GM18526 (cell line): ENCODE measurements around the gene PROM2.

Experiments
- POLR2A ChIP-seq: IDR thresholded peaks from 3 replicates; pipeline ENCODE4 v1.6.1; 2011; ENCODE audit not compliant: insufficient read length; ENCODE audit errors: extremely low read depth

PROM2 gene

GRCh38 chr2:95267458-95268210, 6.6 kb upstream of the PROM2 start:
- TF ChIP-seq POLR2A = no peak

- TF ChIP-seq POLR2A = no peak
Measured at GRCh38 chr2:95268211-95269035, 5.8 kb upstream of the PROM2 start.

- no peak for TF ChIP-seq POLR2A
Measured at GRCh38 chr2:95269036-95269680, 5.1 kb upstream of the PROM2 start.

- TF ChIP-seq POLR2A = no peak
Measured at GRCh38 chr2:95270541-95271081, 3.6 kb upstream of the PROM2 start.

GRCh38 chr2:95271381-95271971, 2.8 kb upstream of the PROM2 start:
- no peak for TF ChIP-seq POLR2A

GRCh38 chr2:95272299-95272751, 1.9 kb upstream of the PROM2 start:
- no peak for TF ChIP-seq POLR2A

GRCh38 chr2:95272781-95273180, 1.5 kb upstream of the PROM2 start:
- no peak for TF ChIP-seq POLR2A

GRCh38 chr2:95273566-95274290, 521 bp upstream of the PROM2 start:
- no peak for TF ChIP-seq POLR2A

GRCh38 chr2:95275151-95275515, 884 bp downstream of the PROM2 start:
- no peak for TF ChIP-seq POLR2A

- TF ChIP-seq POLR2A = no peak
Measured at GRCh38 chr2:95275601-95276243, 1.5 kb downstream of the PROM2 start.

- no peak for TF ChIP-seq POLR2A
Measured at GRCh38 chr2:95276244-95276887, 2.1 kb downstream of the PROM2 start.

- TF ChIP-seq POLR2A = no peak
Measured at GRCh38 chr2:95276888-95277245, 2.6 kb downstream of the PROM2 start.

GRCh38 chr2:95277246-95277906, 3.1 kb downstream of the PROM2 start:
- no peak for TF ChIP-seq POLR2A

GRCh38 chr2:95278051-95278471, 3.8 kb downstream of the PROM2 start:
- no peak for TF ChIP-seq POLR2A
